Effector memory CD4-positive, alpha-beta T cell (primary cell): ENCODE data around the gene PIGM.

Experiments used
- DNase-seq, 3 donors: peaks; one replicate each; pipeline ENCODE4 v3.0.0-alpha.2; 2020
- H3K27ac ChIP-seq: 2 replicates; pipeline ENCODE4 v1.7.0; 2013; ENCODE audit warnings: mild to moderate bottlenecking, low read length, moderate library complexity; ENCODE audit not compliant: insufficient read depth, poor library complexity, severe bottlenecking
- H3K27me3 ChIP-seq: replicated peaks from 2 replicates; pipeline ENCODE4 v1.7.0; 2013; ENCODE audit warnings: mild to moderate bottlenecking, low read length; ENCODE audit not compliant: insufficient read depth, control insufficient read depth, poor library complexity, severe bottlenecking
- H3K36me3 ChIP-seq: 2 replicates; pipeline ENCODE4 v1.7.0; 2013; ENCODE audit warnings: mild to moderate bottlenecking, low read length, moderate library complexity; ENCODE audit not compliant: control insufficient read depth, insufficient read depth
- H3K4me1 ChIP-seq: 2 replicates; pipeline ENCODE4 v1.7.0; 2013; ENCODE audit warnings: low read length, mild to moderate bottlenecking; ENCODE audit not compliant: control insufficient read depth, insufficient read depth, poor library complexity, severe bottlenecking
- H3K4me3 ChIP-seq: 2 replicates; pipeline ENCODE4 v1.7.0; 2013; ENCODE audit warnings: low read length, low read depth, mild to moderate bottlenecking; ENCODE audit not compliant: insufficient read depth, poor library complexity, severe bottlenecking
- H3K9me3 ChIP-seq: 2 replicates; pipeline ENCODE4 v1.7.0; 2013; ENCODE audit warnings: mild to moderate bottlenecking, low read length, moderate library complexity; ENCODE audit not compliant: control insufficient read depth

The PIGM gene

DNA sequence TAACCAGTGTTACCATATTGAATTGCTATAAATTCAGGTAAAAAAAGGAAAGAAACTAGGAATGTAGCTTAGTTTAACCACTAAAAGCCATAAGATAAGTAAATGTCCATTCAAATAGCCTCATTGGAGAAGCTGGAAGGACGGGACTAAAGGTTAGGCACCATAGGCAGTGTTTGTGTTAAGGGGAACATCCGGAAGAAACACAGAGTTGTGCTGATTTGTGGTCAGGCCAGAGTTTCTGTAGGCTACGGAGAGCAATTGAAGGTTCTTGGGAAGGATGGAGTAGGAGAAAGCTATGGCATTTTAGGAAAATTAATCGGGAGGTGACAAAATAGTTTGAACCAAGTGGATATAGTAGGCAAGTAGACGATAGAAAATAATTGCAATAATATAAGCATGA, 39.5 kb upstream of the PIGM start:
- no peak overlapping the region for H3K4me3 ChIP-seq
- peaks cover 9% of the 10 kb centered on the region for H3K4me1 ChIP-seq
- no peaks in the 10 kb centered on the region for H3K36me3 ChIP-seq
- DNase-seq, result no peak
- H3K27ac ChIP-seq, result no peak overlapping the region
- no peaks in the 10 kb centered on the region for H3K9me3 ChIP-seq
- peaks cover 6% of the 10 kb centered on the region for H3K27me3 ChIP-seq

DNA sequence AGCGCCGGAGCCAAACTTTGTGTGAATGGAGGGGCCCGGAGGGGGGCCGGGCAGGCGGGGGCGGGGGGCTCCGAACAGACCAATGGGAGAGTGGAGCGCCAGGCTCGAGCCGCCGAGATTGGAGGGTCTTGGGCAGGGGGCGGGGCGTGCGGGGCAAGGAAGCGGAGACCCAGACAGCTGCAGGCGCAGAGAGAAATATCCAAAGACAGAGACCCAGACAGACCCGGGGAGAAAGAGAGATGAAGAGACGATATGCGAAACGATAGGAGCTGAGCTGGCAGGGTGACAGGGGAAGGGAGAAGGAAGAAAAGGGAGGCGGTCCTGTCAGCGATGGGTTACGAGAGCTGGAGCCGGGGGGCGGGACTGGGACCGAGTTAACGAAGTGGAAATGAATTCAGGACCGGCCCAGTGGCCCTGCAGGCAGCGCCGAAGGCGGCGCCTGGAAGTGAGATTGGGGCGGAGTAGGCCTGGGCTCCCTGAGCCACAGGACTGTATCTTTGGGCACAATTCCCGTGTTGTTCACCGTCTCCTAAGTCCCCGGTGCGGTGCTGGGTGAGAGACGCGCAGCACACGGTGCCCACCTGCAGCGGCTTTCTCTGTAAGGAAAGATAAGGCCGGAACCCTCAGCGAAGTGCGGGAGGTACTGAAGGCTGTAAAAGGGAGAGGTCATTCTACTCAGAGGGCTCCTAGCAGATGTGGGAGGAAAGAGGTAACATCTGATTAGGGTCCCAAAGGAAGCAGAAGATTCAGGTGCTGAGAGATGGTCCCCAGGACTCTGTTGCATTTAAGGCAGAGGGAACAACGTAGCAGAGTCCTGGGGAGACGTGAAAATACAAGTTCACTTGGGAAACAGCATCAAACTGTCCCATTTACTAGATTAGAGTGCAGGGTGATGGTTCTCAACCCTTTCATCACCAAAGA, 38.7 kb upstream of the PIGM start:
- H3K27me3 ChIP-seq, result peaks cover 6% of the 10 kb centered on the region
- no peak overlapping the region for H3K27ac ChIP-seq
- peak; percentile 20 to 54 (median 37) for DNase-seq
- no peaks in the 10 kb centered on the region for H3K9me3 ChIP-seq
- H3K4me3 ChIP-seq, result peak overlapping the region; percentile 56
- H3K36me3 ChIP-seq, result no peaks in the 10 kb centered on the region
- peaks cover 9% of the 10 kb centered on the region for H3K4me1 ChIP-seq

DNA sequence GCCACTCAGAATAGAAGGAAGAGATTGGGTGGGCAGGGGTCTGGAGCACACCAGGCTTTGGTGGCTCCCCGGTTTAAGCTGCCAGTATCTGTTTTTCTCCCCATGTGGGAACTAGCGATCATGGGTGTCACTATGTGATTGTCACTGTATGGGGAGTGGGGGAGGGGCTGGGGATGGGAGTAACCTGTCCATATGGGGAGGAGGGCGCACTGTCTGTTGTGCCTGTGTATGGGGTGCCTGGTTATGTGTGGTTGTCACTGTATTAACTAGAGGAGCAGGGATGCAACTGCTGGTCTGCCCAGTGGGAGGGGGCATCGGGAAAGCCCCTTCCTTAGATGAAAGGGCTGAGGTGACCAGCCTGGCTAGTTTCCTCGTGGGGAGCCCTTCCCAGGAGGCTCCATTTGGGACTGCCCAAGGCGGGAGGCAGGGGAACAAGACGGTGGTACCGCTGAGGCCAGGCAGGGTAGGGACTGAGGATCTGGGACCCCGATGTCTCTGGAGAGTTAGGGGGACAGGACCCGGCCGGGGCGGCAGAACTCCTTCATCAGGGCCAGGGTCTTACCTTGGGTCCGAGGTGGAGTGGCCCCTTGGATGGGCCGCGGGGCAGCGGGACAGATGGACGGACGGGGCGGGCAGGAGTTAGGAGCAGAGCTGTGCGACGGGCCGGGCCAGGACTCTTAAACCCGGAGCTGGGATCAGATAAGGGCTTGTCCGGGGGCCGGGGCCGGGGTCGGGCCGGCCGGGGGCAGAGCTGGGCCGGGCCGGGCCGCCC, 37.9 kb upstream of the PIGM start, which contains the start of gene KCNJ10:
Gene KCNJ10, minus strand, starts transcription at position 701 of the 772 bp plus-strand sequence. CDS start 27,628 bp downstream, outside the sequence.
- peaks cover 9% of the 10 kb centered on the region for H3K4me1 ChIP-seq
- H3K27ac ChIP-seq, result no peak within 1 kb of the TSS
- H3K27me3 ChIP-seq, result peaks cover 6% of the 10 kb centered on the region
- H3K4me3 ChIP-seq, result peak within 1 kb of the TSS; percentile 56
- no peaks in the 10 kb centered on the region for H3K36me3 ChIP-seq
- DNase-seq, result no peak
- no peaks in the 10 kb centered on the region for H3K9me3 ChIP-seq

DNA sequence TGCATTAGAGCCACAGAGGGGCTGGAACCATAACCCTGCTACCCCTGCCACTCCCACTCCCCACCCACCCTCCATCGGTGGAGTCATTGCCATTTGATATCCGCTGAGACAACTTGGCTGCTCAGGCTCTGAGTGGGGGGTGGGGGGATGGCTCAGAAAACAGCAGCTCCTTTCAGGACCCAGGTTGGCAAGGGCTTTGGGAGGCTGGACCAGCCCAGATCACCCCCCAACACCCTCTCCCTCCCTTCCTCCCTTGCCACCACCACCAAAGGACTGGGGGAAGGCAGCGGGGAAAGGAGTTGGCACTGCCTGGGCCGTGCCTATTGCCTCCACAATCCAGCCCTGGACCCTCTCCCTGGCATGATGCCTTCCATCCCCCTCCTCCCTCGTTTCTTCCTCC, 36.4 kb upstream of the PIGM start:
- H3K27ac ChIP-seq, result no peak overlapping the region
- H3K9me3 ChIP-seq, result no peaks in the 10 kb centered on the region
- no peaks in the 10 kb centered on the region for H3K36me3 ChIP-seq
- peaks cover 6% of the 10 kb centered on the region for H3K27me3 ChIP-seq
- no peak for DNase-seq
- peaks cover 9% of the 10 kb centered on the region for H3K4me1 ChIP-seq
- no peak overlapping the region for H3K4me3 ChIP-seq

DNA sequence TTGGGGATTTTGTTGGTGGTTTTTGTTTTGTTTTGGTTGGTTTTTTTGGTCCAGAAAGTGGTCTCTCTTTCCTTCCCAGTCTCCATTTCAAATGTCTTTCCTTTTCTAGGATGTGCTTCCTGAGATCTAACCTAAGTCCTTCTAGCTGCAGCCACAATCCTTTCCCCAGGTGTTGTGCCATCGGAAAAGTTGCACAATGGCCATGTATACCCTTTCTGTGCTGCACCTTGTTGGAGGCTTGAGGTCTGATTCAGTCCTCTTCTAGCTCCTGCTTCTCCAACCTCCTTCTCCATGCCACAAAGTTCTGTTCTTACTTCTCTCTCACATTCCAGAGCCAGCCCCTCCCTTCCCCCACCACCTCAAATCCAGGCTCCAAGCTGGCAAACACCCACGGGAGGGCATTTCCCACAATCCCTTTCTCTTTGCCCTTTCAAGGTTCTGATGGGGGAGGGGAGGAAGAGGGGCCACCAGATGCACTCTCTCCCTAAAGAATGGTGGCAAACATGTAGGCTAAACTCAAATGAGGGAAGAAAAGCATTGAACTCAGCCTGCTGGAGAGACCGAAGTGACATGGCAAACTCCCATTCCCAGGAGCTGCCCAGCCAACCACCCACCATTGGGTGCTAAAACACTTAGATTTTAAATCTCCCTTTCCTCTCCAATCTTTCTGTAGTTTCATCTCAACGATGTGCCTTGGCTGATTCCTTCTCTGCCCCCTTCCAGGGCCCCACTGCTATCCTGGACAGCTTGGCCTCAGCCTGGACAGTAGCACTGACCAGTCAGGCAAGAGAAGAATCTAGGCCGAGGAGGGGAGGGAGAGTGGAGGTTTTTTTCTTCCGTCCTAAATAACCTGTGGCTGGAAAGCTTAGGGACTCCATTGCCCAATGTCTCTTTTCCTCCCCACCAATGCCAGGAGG, 35.3 kb upstream of the PIGM start:
- DNase-seq, result no peak
- Histone ChIP-seq H3K27me3 (peaks cover 6% of the 10 kb centered on the region), H3K4me1 (peaks cover 9% of the 10 kb centered on the region), H3K27ac (no peak overlapping the region), H3K36me3 (no peaks in the 10 kb centered on the region), H3K9me3 (no peaks in the 10 kb centered on the region), H3K4me3 (no peak overlapping the region)

DNA sequence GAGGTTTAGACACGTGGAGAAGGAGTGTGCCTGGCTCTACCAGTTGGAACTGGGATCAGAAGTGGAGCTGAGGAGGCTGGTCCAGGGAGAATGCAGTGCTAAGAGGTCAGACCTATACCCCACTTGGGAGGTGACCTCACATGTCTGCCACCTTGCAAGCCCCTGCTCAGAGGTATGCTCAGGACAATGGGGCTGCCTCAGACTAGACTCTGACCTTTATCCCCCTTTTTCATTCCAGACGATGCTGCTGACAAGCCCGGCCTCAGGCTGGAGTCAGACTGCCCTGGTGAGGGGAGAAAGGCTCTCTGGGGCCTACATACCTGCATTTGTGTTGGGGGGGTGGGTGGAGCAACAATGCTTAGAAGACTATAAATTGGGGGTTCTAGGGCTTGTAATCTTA, 33.0 kb upstream of the PIGM start:
- H3K4me1 ChIP-seq, result no peaks in the 10 kb centered on the region
- no peak overlapping the region for H3K27ac ChIP-seq
- H3K4me3 ChIP-seq, result no peak overlapping the region
- DNase-seq, result no peak
- peaks cover 2% of the 10 kb centered on the region for H3K27me3 ChIP-seq
- no peaks in the 10 kb centered on the region for H3K9me3 ChIP-seq
- no peaks in the 10 kb centered on the region for H3K36me3 ChIP-seq

DNA sequence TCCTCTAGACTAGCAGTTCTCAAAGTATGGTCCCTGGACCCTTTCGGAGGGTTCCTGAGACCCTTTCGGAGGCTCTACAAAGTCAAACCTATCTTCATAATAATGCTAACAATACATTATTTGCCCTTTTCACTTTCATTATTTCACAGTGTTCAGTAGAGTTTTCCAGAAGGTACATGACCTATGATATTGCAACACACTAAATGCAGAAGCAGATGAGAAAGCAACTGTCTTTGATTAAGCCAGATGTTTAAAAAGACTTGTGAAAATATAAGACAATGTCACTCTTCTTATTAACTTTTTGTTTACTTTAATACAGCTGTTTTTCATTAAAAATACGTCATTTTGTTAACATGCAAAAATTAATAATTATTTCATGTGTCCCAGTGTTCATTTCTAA, 32.4 kb upstream of the PIGM start:
- Histone ChIP-seq H3K36me3 (no peaks in the 10 kb centered on the region), H3K4me1 (no peaks in the 10 kb centered on the region), H3K27me3 (no peaks in the 10 kb centered on the region), H3K4me3 (no peak overlapping the region), H3K27ac (no peak overlapping the region), H3K9me3 (no peaks in the 10 kb centered on the region)
- DNase-seq, result no peak

DNA sequence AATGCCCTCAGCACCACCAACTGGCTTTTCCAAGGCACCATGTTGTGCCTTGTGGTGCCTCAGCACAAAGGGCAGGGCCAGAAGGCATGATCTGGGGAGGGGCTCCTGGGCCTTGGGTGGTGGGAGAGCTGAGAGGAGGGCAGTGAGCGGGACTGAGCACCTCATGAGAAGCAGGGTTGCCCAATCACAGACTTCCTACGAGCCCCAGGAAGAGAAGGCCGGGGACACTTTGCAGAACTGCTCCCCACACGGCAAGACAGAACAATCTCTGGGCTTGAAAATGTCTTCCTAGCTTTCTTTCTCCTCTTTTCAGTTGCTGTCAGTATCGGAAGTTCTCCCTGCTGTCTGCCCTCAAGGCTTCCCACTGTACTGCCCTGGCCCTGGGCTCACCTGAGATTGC, 31.4 kb upstream of the PIGM start:
- no peak overlapping the region for H3K4me3 ChIP-seq
- no peaks in the 10 kb centered on the region for H3K4me1 ChIP-seq

DNA sequence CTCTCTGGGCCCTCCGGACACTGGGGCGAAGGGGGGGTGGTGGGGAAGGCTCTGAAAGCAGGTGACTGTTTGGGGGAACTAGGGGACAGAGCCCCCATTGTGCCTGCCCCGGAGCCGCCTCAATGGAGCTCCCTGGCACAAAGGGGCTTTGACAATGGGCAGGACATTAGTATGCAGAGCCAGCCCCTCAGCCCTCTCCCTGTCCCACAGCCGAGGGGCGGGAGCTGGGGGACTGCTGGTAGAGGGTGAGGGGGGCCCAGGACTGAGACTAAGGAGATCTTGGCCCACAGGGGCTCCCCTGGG, 30.4 kb upstream of the PIGM start:
- Histone ChIP-seq H3K27ac (no peak overlapping the region), H3K36me3 (no peaks in the 10 kb centered on the region), H3K4me3 (no peak overlapping the region), H3K9me3 (no peaks in the 10 kb centered on the region), H3K4me1 (no peaks in the 10 kb centered on the region), H3K27me3 (no peaks in the 10 kb centered on the region)
- no peak for DNase-seq

More for the DNA sequence above, 31.4 kb upstream of the PIGM start:
- Histone ChIP-seq H3K27me3 (no peaks in the 10 kb centered on the region), H3K27ac (no peak overlapping the region), H3K36me3 (no peaks in the 10 kb centered on the region), H3K9me3 (no peaks in the 10 kb centered on the region)
- DNase-seq, result no peak
